ENCODE results near the gene CLMP.
"Not testable (repeated sequence)": the region's sequence is repeated elsewhere in the genome, so short reads cannot be mapped to it uniquely, and the experiment has no call there.

CLMP gene

DNA sequence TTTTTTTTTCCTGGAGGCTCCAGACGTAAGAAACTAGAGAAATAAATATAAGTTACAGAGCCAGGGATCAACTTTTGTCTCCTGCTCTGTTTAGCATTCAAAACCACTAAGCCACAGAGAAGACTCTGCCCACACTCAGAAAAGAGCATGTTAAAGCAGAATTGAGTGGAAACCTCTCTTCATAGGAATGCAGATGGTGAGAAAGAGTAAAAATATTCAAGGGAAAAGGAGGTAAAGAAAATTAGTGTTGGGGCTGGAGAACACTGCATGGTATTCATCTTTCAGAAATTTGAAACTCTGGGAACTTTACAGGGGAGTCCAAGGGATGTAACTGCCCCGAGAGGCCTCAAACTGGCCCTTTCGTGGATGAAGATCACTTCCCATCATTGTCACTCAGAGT is 65.1 kb downstream of the CLMP start:
- DNase-seq, result no peak

DNA sequence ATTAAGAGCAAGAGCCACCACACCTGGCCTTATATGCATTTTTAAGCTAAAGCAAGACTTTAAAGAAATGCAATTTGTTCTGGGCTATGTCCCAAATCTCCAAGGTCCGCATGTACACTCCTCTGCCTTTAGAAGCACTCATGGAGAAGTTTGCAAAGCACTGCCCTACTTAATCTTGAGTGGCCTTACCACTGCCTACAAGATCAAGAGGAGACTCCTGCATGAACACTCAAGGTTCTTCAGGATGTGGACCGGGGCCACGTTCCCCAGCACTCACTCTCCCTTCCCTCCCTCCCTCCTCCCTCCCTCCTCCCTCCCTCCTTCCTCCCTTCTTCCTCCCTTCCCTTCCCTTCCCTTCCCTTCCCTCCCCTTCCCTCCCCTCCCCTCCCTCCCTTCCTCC is 69.9 kb downstream of the CLMP start:
- no peak for DNase-seq

DNA sequence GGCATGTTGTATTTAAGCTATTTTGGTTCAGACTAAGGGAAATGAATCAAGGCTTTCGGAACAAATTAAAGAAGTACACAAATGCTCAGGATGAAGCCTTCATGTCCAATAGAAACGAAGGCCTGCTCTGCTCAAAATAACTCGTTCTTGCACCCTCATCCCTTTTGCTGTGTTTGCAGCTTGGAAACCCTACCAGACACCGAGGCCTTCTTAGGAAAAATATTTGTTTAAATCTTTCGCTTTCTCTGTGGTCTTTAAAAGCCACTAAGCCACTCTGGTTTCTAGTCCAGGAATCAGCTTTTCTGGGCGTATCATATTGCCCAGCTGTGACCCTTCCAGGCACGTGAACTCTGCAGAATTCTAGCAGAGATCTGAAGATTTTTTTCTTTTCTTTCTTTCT is 72.2 kb downstream of the CLMP start:
- no peak for DNase-seq

DNA sequence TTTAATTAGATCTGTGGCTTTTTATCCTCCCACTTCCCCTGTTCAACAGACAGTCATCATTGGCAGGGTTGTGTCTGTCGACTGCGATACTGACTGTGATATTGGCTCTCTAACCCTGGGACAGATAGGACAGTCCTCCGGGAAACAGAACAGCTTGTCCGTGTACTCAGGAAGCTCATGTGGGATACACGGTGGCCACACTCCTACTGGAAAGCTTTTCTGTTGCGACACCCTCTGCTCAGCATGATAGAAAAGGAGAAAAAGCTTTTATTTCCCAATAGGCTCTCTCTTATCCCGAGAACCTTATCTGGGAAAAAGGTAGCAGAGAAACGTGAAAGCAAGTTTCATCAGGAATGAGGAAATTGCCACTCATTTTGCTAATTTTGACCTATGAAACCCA is 72.7 kb downstream of the CLMP start:
- DNase-seq, result no peak

DNA sequence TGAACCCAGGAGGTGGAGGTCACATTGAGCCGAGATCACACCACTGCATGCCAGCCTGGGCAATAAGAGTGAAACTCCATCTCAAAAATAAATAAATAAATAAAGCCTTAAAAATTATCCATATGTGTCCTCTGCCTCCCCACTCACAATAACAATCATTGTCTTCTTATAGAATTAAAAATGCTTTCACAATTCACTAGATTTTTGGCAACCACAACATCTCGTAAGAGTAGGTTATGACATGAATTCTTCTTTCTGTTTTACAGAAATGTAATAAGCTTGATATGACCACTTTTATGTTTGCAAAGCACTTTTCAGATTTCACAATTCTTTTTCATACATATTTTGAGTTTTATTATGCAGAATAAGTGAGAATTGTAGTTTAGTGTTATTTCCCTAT is 78.6 kb downstream of the CLMP start:
- DNase-seq, result no peak

DNA sequence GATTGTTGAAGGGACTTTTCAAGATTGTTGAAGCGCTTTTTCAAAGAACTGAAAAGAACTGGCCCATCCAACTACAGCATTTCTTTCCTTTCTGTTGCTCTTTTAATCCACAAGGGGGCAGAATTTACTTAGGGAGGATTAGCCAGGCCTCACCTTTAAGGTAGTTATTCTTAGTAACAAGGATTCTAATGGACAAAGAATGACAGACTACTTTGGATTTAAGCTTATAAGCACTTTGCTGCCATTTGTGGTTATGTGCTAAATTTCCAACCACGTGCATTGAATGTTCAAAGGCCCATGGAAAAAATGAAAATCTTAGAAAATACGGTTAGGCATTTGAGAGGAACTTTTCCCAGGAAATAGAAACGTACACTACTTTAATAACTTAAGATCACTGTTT is 83.6 kb downstream of the CLMP start:
- DNase-seq, result no peak

DNA sequence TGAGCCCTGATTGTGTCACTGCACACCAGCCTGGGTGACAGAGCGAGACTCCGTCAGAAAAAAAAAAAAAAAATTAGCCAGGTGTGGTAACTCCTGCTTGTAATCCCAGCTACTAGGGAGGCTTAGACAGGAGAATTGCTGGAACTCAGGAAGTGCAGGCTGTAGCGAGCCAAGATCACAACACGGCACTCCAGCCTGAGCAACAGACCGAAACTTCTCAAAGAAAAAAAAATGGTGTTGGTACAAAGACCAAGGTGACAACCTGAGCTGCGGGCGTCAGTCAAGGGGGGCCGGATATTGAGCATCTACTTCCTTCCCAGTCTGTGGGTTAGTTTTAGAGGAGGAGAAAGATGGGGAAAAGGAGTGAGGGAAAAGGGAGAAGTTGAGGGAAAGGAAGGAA is 84.7 kb downstream of the CLMP start:
- no peak for DNase-seq

DNA sequence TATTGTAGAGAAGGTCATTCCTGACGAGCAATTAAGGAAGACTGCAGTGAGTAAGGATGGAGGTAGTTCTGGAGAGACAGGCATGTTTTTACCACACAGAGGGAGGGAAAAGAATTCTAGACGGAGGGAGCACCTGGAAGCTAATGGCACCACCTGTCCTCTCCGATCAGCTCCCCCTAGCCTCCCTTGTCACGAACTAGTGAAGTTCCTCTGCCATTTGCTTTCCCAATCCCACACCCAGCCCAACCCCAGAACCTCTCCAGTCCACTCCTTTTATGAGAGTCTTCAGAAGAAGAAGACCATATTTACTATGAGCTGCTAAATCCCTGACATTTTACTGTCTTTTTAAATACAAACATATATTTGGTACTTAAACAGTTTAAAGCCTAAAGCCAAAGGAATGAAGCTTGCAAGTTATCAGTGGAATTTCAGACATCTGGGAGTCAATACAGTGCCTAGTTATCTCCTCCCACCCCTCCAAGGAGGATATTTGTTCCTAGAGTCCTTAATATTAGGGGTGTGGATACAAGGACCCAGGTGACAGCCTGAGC is 87.0 kb downstream of the CLMP start:
- DNase-seq, result no peak

DNA sequence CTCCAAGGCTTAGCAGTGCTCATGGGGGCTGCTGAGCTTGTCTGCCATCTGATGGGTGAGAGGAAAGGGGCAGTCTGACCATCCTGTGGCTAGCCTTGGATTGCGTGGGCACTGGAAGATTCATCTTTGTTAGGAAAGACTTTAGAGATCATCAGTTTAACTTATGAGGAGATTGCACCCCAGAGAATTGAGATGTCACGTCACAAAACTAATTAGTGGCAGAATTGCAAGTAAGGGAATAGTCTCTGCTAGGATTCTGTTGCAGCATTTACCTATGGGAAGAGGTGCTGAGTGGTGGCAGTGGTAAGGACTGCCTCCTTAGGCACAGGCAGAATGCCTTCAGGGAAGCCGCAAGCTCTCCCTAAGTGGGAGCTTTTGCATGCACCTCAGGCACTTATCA is 90.4 kb downstream of the CLMP start:
- no peak for DNase-seq

DNA sequence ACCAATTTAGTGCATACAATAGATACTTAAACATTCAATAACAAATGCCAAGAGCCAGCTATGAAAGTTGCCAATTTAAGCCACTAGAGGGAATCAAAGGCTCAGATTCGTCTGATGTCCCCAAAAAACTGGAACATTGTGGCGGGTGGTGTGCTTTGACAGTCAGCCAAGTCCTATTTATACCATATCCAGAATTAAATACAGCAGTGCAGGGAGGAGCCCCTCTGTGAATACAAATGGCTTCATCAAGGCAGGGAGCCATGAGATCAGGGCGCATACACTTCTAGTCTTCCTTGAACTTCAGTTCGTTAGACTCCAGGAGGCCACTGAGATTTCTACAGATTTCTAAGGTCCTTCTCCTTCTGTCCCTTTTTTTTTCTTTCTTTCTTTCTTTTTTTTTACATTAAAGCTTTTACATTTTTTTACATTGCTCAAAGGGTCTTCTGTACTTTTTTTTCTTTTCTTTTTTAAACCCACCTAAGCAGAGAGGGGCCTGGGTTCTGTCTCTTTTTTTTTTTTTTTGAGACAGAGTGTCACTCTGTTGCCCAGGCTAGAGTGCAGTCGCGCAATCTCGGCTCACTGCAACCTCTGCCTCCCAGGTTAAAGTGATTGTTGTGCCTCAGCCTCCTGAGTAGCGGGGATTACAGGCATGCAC is 91.6 kb downstream of the CLMP start:
- no peak for DNase-seq

DNA sequence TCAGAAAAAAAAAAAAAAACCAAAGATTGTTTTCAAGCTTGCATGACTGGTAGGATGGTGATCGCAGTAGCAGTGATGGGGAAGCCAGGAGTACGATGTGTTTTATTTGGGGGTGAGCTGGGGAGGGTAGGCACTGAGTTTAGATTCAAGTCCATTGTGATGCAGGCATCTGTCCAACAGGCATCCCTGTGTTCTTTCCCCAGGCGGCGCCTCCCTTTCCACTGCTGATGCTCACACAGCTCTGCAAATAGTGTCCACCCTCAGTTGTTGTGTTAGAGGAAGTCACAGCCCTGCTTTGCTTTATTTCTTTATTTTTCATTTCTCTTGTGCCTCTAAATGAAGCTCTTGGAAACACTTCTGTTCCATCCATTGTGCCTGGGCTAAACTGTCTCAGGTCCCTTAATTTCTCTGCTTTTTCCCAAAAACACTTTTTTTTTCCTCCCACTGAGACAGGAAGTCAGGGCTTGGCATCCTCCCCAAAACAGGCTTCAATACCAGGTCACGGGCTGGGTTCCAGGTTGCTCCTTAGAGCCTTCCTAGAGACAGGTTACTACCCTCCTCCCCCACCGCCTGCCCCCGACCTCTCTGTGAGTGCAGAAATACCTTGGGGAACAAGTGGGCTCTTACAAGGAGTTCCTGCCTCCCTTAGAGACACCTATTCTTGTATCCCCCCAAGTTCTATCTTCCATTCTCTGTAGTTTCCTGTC is 94.5 kb downstream of the CLMP start:
- no peak for DNase-seq

DNA sequence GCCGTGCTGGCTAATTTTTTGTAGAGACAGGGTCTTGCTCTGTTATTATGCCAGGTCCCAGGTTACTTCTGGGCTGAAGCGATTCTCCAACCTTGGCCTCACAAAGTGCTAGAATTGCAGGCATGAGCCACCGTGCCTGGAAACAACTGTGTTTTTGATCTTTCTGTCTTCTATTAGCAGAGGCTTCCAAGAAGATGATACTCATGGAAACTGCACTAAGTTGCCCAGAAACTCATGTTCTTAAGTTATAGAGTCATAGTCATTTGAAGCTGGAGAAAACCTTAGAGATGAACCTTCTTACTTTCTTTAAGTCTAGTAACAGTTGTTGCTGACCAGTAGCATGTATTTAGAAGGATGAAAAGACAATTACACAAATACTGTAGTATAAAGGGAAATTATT is 96.1 kb downstream of the CLMP start:
- DNase-seq, result no peak

DNA sequence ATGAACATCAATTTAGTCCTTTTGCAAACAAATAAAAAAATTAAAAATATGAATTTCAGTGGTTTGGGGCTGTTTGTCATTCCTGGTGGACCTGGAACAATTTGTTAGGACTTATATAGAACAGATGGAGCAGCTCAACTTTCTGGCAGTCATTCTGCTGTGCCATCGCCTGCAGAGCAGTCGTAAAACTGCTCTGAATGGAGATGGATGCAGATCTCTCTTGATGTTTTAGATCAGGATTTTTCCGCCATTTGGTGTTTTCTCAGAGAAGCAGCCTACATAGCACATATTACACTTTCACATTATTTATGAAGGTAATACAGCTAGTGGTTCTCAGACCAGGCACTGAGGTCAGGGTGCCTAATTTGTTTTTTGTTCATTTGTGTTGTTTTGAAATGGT is 101.3 kb downstream of the CLMP start:
- no peak for DNase-seq

DNA sequence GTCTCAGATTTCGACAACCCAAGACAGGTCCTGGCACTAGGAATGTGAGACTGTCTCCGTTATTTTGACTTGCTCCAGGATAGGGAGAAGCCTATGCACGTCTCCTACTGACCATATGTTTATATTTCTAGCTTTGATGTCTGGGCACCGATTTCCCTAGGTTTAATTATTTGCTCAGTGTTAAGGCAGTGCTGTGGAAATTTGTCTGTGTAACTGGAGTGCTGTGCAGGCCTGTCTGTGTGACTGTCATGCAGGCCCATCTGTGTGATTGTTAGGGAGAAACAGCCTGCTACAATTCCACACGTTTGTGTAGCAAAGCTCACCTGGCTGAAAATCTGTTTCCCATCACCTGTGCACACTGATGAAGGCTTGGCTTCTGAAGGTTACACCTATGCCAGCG is 103.5 kb downstream of the CLMP start:
- no peak for DNase-seq

DNA sequence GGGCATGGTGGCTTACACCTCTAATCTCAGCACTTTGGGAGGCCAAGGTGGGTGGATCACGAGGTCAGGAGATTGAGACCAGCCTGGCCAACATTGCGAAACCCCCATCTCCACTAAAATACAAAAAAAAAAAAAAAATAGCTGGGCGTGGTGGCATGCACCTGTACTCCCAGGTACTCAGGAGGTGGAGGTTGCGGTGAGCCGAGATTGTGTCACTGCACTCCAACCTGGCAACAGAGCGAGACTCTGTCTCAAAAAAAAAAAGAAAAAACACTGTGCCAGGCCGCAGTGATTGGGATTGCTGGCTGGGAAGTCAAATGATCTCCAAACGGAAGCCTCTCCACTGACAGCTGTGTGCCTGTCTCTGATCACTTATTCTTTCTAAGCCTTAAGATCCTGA is 104.9 kb downstream of the CLMP start:
- DNase-seq, result not testable (repeated sequence)

DNA sequence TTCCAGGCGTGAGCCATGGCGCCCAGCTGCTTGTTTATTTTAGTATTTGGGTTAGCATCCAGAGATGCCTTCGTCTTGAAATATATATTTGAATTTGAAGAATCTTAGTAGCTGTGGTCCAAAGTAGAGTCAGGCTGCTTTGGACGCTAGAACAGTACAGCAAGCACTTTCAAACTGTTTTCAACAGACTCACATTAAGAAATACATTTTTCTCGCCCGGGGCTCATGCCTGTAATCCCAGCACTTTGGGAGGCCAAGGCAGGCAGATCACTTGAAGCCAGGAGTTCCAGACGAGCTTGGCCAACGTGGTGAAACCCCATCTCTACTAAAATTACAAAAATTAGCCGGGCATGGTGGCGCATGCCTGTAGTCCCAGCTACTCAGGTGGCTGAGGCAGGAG is 106.2 kb downstream of the CLMP start:
- DNase-seq, result not testable (repeated sequence)

DNA sequence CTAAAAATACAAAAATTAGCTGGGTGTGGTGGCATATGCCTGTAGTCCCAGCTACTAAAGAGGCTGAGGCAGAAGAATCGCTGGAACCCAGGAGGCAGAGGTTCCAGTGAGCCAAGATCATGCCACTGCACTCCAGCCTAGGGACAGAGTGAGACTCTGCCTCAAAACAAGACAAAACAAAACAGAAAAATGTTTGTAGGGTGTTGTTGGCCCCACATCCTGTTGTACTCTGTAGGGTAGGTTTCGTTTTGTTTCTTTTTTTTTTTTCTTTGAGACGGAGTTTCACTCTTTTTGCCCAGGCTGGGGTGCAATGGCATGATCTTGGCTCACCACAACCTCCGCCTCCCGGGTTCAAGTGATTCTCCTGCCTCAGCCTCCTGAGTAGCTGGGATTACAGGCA is 107.4 kb downstream of the CLMP start:
- not testable (repeated sequence) for DNase-seq

DNA sequence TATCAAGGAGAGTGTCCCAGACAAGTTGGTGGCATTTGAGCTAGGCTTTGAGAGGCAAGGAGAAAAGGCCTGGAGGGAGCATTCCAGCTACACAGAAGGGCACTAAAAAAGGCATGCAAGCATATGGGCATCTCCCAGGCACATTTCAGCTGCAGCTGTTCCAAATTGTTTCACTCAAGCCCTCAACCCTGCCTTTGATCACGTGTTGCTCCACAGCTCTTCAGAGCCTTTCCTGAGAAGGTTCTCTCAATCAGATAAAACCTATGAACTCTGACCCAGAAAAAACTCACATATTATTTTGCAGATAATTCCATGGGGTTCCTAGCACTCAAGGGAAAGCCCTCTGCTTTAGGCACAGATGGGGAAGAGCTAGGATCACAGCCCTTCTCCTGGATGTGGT is 108.7 kb downstream of the CLMP start:
- no peak for DNase-seq

DNA sequence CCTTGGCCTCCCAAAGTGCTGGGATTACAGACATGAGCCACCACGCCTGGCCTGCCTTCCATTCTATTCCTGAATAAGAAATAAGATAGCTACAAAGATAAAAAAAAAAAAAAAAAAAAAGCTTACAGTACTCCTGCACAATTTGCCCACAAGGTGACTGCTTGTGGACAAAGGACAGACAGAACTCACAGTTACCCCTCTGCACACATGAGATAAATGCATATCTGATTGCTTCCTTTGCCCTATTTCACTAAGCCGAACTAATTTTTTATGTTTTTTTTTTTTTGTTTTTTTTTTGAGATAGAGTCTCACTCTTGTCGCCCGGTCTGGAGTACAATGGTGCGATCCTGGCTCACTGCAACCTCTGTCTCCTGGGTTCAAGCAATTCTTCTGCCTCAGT is 109.6 kb downstream of the CLMP start:
- no peak for DNase-seq

DNA sequence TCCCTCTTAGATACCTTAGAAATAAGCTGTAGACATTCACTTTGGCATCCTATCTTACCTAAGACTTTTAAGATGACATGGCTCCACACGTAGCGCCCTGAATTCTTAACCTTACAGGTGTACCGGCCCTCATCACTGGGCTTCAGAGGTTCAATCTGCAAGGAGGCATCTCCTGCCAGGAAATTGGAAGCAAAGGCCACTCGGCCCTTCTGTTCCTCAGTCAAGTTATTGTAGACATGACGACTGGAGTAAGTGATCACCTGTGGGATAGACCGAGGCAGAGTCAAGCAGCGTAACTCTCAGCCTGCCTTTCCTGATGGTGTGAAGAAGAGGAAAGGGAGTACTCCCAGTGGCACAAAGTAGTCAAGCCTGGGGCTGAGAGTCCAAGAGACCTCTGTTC is 110.6 kb downstream of the CLMP start:
- DNase-seq, result no peak

DNA sequence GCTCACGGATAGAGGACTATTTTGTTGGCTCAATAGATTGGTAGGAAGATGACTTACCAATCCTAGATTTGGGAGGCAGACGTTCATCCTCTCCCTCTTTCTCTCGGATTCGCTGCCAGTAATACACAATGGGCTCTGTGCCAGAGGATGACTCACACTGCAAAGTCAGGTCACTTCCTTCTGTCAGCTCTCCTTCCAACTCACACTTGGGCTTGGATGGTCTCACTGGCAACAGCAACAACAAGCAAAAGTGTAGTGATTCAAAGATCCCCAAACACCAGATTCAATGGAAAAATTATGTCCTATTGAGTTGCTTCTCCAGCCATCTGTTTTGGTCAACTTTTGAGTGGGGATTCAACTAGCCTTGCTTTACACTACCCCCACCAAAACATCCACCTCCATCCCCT is 111.4 kb downstream of the CLMP start:
- DNase-seq, result peak; percentile 4

DNA sequence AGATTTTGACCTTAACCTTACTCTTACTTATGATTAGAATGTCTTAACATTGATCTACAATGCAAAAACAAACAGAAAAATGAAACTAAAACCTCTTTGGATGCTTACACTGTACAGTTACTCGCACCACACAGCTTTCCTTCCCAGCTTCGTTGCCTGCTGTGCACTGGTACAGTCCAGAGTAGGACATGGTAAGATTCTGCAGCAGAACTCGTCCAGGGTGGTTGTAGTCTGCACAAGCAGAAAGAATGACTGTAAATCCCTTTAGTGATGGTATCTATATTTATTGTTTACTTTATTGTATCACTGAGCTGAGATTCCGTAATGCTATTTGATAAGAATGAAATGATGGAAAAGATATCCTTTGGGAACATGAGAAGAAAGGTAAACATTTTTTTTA is 112.1 kb downstream of the CLMP start:
- no peak for DNase-seq

DNA sequence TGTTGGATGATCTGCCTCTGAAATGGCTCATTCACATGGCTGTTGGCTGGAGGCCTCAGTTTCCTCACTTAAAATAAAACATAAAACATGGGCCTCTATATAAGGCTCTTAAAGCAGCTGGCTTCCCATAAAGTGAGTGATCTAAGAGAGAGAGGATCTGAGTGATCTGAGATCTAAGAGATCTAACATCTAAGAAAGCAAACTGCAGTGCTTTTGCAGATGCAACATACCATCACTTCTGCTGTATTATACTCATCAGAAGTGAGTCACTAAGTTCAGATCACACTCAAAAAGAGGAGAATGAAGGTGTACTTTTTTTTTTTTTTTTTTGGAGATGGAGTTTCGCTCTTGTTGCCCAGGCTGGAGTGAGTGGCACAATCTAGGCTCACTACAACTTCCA is 115.0 kb downstream of the CLMP start:
- DNase-seq, result no peak

DNA sequence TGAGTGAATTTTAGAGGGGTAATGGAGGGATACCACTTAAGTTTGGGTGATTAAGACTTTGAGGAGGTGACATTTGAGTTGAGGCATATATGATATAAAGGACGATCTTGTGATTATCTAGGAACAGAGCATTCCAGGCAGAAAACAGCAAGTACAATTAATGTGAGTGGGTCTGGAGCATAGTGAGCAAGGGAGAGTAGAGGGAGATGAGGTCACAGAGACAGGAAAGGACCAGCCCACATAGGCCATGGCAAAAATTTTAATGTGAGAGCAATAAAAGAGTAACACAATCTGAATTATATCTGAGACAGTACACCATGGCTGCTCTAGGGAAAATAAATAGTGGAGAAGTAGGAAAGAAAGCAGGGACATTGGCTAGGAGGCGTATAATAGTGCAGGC is 118.6 kb downstream of the CLMP start:
- DNase-seq, result no peak

Measured in GDM1 (cell line).